GM12875 (cell line): Measurements from ENCODE around the gene MRC2.

Experiments
- H3K4me3 ChIP-seq: one replicate; pipeline ENCODE4 v1.5.1; 2011; ENCODE audit warnings: low read depth, low read length, control low read depth
- TF ChIP-seq, protein P1 (sequence below): IDR thresholded peaks from 2 replicates; pipeline ENCODE4 v1.5.1; 2011; ENCODE audit warnings: low read depth, mild to moderate bottlenecking, control low read depth, inconsistent platforms, low read length, moderate library complexity, borderline replicate concordance; ENCODE audit not compliant: insufficient read depth

The MRC2 gene

DNA sequence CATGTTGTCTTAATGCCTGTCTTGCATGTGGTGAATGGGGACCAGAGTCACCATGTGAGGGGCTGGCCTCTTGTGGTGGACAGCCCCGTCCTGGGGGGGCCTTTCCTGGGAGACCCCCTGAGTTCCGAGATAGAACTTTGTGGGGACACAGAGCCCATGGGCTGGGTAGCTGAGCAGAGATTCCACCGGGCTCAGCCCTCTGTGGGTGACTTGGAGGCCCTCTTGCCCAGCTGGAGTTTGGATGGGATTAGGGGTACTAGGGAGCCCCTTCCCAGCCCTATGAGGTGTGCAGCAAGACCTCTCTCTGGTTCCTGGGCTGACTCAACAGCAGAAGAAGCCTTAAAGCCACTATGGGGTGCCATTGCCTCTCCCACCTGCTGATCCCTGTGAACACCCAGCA is 38.1 kb downstream of the MRC2 start:
- H3K4me3 ChIP-seq, result no peak overlapping the region
- TF ChIP-seq, protein P1, sequence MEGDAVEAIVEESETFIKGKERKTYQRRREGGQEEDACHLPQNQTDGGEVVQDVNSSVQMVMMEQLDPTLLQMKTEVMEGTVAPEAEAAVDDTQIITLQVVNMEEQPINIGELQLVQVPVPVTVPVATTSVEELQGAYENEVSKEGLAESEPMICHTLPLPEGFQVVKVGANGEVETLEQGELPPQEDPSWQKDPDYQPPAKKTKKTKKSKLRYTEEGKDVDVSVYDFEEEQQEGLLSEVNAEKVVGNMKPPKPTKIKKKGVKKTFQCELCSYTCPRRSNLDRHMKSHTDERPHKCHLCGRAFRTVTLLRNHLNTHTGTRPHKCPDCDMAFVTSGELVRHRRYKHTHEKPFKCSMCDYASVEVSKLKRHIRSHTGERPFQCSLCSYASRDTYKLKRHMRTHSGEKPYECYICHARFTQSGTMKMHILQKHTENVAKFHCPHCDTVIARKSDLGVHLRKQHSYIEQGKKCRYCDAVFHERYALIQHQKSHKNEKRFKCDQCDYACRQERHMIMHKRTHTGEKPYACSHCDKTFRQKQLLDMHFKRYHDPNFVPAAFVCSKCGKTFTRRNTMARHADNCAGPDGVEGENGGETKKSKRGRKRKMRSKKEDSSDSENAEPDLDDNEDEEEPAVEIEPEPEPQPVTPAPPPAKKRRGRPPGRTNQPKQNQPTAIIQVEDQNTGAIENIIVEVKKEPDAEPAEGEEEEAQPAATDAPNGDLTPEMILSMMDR, result no peak

DNA sequence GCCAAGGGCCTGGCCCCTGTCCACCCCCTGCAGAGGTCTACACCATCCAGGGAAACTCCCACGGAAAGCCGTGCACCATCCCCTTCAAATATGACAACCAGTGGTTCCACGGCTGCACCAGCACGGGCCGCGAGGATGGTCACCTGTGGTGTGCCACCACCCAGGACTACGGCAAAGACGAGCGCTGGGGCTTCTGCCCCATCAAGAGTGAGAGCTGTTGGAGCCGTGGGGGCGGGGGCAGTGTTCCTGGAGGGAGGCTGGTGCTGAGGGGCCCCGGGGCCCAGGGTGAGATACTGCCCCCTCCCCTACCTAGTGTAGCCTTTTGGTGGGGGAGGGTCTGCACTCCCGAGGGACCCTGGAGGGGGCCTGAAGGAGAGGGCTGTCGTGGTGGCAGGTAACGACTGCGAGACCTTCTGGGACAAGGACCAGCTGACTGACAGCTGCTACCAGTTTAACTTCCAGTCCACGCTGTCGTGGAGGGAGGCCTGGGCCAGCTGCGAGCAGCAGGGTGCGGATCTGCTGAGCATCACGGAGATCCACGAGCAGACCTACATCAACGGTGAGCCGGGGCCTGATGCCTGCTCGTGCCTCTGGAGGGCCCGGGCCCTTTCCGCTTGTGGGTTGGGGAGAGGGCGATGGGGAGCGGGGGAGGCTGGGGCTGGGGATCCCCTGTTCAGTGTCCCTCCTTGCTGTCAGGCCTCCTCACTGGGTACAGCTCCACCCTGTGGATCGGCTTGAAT is 38.8 kb downstream of the MRC2 start:
- TF ChIP-seq, protein P1, result no peak
- H3K4me3 ChIP-seq, result no peak overlapping the region

DNA sequence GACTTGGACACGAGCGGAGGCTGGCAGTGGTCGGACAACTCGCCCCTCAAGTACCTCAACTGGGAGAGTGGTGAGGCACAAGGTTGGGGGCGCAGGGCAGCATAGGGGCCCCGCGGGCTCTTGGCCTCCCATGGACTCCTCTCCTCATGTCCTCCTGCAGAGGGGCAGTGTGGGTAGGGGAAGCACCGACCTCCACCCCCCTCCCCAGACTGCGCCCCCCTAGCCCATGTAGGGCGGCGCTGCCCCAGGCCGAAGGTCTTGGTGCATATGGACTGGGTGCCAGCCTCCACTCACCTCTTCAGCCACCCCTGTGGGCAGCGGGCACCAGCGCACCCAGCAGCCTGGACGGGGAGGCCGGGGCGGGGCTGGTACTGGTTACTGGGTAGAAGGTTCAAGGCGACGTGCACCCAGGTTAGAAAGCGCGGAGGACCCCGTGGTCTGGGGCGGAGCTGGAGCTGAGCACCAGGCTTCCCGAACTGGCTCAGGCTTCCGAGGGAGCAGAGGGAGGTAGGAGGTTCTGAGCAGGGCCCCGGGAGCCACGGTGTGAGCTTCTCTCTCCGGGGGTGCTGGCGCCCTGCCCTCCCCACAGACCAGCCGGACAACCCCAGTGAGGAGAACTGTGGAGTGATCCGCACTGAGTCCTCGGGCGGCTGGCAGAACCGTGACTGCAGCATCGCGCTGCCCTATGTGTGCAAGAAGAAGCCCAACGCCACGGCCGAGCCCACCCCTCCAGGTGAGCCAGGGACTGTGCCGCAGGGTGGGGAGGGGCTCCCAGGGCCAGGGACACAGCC is 39.5 kb downstream of the MRC2 start:
- H3K4me3 ChIP-seq, result no peak overlapping the region
- TF ChIP-seq, protein P1, result no peak

DNA sequence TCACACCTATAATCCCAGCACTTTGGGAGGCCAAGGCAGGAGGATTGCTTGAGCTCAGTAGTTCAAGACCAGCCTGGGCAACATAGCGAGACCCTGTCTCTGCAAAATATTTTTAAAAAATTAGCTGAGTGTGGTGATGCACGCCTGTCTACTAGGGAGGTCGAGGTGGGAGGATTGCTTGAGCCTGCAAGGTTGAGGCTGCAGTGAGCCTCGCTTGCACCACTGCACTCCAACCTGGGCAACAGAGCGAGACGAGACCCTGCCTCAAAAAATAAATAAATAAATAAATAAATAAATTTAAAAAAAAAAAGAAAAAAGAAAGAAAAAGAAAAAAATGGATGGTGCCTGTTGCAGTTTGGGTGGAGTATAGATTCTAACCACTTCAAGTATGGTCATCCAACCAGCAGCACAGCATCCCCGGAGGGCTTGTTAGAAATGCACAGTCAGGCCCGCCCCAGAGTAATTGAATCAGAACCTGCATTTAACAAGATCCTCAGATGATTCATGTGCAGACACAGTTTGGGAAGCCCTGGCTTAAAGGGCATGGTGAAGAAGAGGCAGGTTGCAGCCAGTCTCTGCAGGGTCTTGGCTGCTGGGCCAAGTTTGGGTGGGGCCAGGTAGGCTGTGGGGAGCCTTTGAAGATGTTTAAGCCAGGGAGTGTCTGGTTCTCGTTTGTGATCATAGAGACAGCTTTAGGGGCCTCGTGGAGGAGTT is 40.8 kb downstream of the MRC2 start:
- H3K4me3 ChIP-seq, result no peak overlapping the region
- TF ChIP-seq, protein P1, result no peak

DNA sequence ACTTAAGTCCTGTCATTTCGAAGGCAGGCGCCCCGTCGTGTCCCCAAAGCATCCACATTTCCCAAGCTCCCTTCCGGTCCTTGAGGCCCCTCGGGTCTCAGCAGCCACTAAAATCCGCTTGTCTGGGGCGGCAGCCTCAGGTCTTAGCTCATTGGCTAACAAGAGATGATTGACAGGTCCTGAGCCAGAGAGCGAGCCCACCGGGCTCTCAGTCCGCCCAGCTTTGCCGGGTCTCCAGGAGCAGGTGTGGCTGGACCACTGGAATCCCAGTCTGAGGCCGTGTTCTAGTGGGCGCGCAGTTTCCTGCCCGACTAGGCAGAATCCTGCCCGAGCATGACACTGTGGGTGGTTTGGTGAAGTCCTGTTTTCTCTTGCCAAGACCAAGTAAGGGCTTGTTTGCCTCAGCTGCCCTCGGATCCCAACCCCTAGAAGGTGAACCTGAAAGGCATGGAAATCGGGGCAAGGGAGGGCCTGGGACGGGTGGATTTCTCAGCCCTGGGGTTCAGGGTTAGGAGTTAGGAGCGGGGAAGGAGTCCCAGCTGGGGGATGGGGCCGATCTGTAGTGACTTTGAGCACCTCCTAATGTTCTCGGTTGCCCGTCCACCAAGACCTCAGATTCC is 42.8 kb downstream of the MRC2 start:
- H3K4me3 ChIP-seq, result no peak overlapping the region
- TF ChIP-seq, protein P1, result no peak

DNA sequence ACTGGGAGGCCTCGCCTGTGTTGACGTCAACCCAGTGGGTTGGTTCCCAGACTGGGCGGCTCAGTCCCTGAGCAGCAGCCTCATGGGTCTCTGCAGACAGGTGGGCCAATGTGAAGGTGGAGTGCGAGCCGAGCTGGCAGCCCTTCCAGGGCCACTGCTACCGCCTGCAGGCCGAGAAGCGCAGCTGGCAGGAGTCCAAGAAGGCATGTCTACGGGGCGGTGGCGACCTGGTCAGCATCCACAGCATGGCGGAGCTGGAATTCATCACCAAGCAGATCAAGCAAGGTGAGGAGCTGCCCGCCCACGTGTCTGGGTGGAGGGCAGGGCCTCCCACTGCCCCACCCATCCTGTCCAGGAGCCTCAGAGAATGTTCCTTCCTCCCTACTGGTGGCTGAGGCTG is 44.1 kb downstream of the MRC2 start:
- H3K4me3 ChIP-seq, result no peak overlapping the region
- TF ChIP-seq, protein P1, result no peak
